H9 (cell line): Measurements from ENCODE around the gene C20orf204. TPM values are rescaled to one million over a fixed set of nuclear protein-coding genes. Genes with fewer than 3 reads are reported as not detected.

ENCODE experiments used
- DNase-seq: peaks from one replicate; pipeline ENCODE4 v3.0.0-alpha.2; 2017
- H2AFZ ChIP-seq: one replicate; pipeline ENCODE4 v1.6.1; 2013; ENCODE audit warnings: mild to moderate bottlenecking, low read length, control low read depth, moderate library complexity
- H2AK5ac ChIP-seq: 2 replicates; pipeline ENCODE4 v1.6.1; 2013; ENCODE audit warnings: low read length, control low read depth, mixed read lengths; ENCODE audit not compliant: insufficient read length
- H2BK120ac ChIP-seq: one replicate; pipeline ENCODE4 v1.6.1; 2013; ENCODE audit warnings: low read depth, mild to moderate bottlenecking, low read length, control low read depth, inconsistent platforms; ENCODE audit not compliant: poor library complexity, severe bottlenecking
- H2BK12ac ChIP-seq: 2 replicates; pipeline ENCODE4 v1.6.1; 2013; ENCODE audit warnings: low read length, control low read depth, mixed read lengths, low read depth; ENCODE audit not compliant: insufficient read length
- H2BK15ac ChIP-seq: 2 replicates; pipeline ENCODE4 v1.6.1; 2013; ENCODE audit warnings: low read depth, low read length, control low read depth
- H2BK20ac ChIP-seq: one replicate; pipeline ENCODE4 v1.6.1; 2013; ENCODE audit warnings: low read depth, mild to moderate bottlenecking, low read length, control low read depth, inconsistent platforms; ENCODE audit not compliant: poor library complexity, severe bottlenecking
- H2BK5ac ChIP-seq: 2 replicates; pipeline ENCODE4 v1.6.1; 2013; ENCODE audit warnings: low read length, control low read depth, mixed read lengths; ENCODE audit not compliant: insufficient read length
- H3K14ac ChIP-seq: 2 replicates; pipeline ENCODE4 v1.6.1; 2013; ENCODE audit warnings: low read length, control low read depth; ENCODE audit not compliant: insufficient read depth
- H3K18ac ChIP-seq: 2 replicates; pipeline ENCODE4 v1.6.1; 2013; ENCODE audit warnings: low read depth, mild to moderate bottlenecking, mixed read lengths, low read length, control low read depth; ENCODE audit not compliant: insufficient read length
- H3K23ac ChIP-seq: 2 replicates; pipeline ENCODE4 v1.6.1; 2013; ENCODE audit warnings: low read length, control low read depth, mixed read lengths, low read depth; ENCODE audit not compliant: insufficient read length
- H3K23me2 ChIP-seq: 2 replicates; pipeline ENCODE4 v1.6.1; 2013; ENCODE audit warnings: low read depth, mild to moderate bottlenecking, mixed read lengths, low read length, control low read depth; ENCODE audit not compliant: insufficient read length, poor library complexity, severe bottlenecking
- H3K27ac ChIP-seq: 2 replicates; pipeline ENCODE4 v1.5.1; 2013; ENCODE audit warnings: low read length, control low read depth, mixed read lengths, low read depth; ENCODE audit not compliant: insufficient read length
- H3K27me3 ChIP-seq: 2 replicates; pipeline ENCODE4 v1.6.1; 2013; ENCODE audit warnings: low read length, control low read depth, inconsistent platforms; ENCODE audit not compliant: insufficient read depth
- H3K4ac ChIP-seq: 2 replicates; pipeline ENCODE4 v1.6.1; 2013; ENCODE audit warnings: low read depth, mild to moderate bottlenecking, control low read depth, inconsistent platforms, low read length, moderate library complexity
- H3K4me1 ChIP-seq: 2 replicates; pipeline ENCODE4 v1.6.1; 2013; ENCODE audit warnings: low read length, control low read depth, inconsistent platforms; ENCODE audit not compliant: insufficient read depth
- H3K4me2 ChIP-seq: 2 replicates; pipeline ENCODE4 v1.6.1; 2013; ENCODE audit warnings: low read length, control low read depth, mixed read lengths; ENCODE audit not compliant: insufficient read length, insufficient read depth
- H3K56ac ChIP-seq: 2 replicates; pipeline ENCODE4 v1.6.1; 2013; ENCODE audit warnings: low read depth, mild to moderate bottlenecking, mixed read lengths, low read length, control low read depth; ENCODE audit not compliant: insufficient read length
- H3K79me1 ChIP-seq: 2 replicates; pipeline ENCODE4 v1.6.1; 2013; ENCODE audit warnings: low read depth, mild to moderate bottlenecking, moderate library complexity, low read length, control low read depth, inconsistent platforms; ENCODE audit not compliant: insufficient read depth, poor library complexity, severe bottlenecking
- H3K79me2 ChIP-seq: 2 replicates; pipeline ENCODE4 v1.6.1; 2013; ENCODE audit warnings: low read length, control low read depth, inconsistent platforms; ENCODE audit not compliant: insufficient read depth
- H3K9ac ChIP-seq: 2 replicates; pipeline ENCODE4 v1.6.1; 2013; ENCODE audit warnings: low read length, control low read depth, mixed read lengths; ENCODE audit not compliant: insufficient read length; ENCODE audit errors: extremely low read depth
- H3K9me3 ChIP-seq: one replicate; pipeline ENCODE4 v1.6.1; 2013; ENCODE audit warnings: low read depth, low read length, inconsistent platforms; ENCODE audit not compliant: control insufficient read depth
- H3T11ph ChIP-seq: one replicate; pipeline ENCODE4 v1.6.1; 2013; ENCODE audit warnings: mild to moderate bottlenecking, low read length, control low read depth, inconsistent platforms
- H4K20me1 ChIP-seq: one replicate; pipeline ENCODE4 v1.6.1; 2013; ENCODE audit not compliant: control insufficient read depth, insufficient read length, insufficient read depth
- H4K5ac ChIP-seq: 2 replicates; pipeline ENCODE4 v1.6.1; 2013; ENCODE audit warnings: low read depth, mild to moderate bottlenecking, mixed read lengths, low read length, control low read depth; ENCODE audit not compliant: insufficient read length
- H4K8ac ChIP-seq: replicated peaks from 2 replicates; pipeline ENCODE4 v1.6.1; 2013; ENCODE audit warnings: low read length, control low read depth, mixed read lengths, low read depth; ENCODE audit not compliant: insufficient read length
- H4K91ac ChIP-seq: 2 replicates; pipeline ENCODE4 v1.6.1; 2013; ENCODE audit warnings: low read depth, mild to moderate bottlenecking, moderate library complexity, mixed read lengths, low read length, control low read depth; ENCODE audit not compliant: insufficient read length
- H3K27ac Mint-ChIP-seq, 3 experiments: 2 replicates in 2 of 3; 3 replicates in 1 of 3; pipeline ENCODE4 v1.8.0; 2020 to 2021; ENCODE audit warnings: mixed read lengths in 3 of 3, mild to moderate bottlenecking in 1 of 3, moderate library complexity in 1 of 3
- H3K27me3 Mint-ChIP-seq: 2 replicates; pipeline ENCODE4 v1.8.0; 2021; ENCODE audit warnings: low read depth, mild to moderate bottlenecking, moderate library complexity, mixed read lengths
- H3K36me3 Mint-ChIP-seq, 3 experiments: 2 replicates in 2 of 3; 3 replicates in 1 of 3; pipeline ENCODE4 v1.8.0; 2020 to 2021; ENCODE audit warnings: low read depth in 3 of 3, mixed read lengths in 3 of 3; ENCODE audit not compliant: insufficient read depth in 1 of 3
- H3K4me1 Mint-ChIP-seq, 2 experiments: 2 replicates each; pipeline ENCODE4 v1.8.0; 2020; ENCODE audit warnings: mixed read lengths in 2 of 2
- H3K4me3 Mint-ChIP-seq, 2 experiments: 2 replicates in 1 of 2; 3 replicates in 1 of 2; pipeline ENCODE4 v1.8.0; 2020 to 2021; ENCODE audit warnings: mild to moderate bottlenecking in 2 of 2, mixed read lengths in 2 of 2, moderate library complexity in 1 of 2
- H3K9me3 Mint-ChIP-seq, 2 experiments: 2 replicates in 1 of 2; 3 replicates in 1 of 2; pipeline ENCODE4 v1.8.0; 2020; ENCODE audit warnings: mild to moderate bottlenecking in 2 of 2, mixed read lengths in 2 of 2, moderate library complexity in 1 of 2
- CTCF ChIP-seq: fragments of 200-600 bp; sonication (generic); conservative IDR thresholded peaks from 3 replicates; pipeline ENCODE4 v1.8.0; 2021; ENCODE audit warnings: antibody characterized with exemption, mild to moderate bottlenecking
- WGBS: extraction: QIAGEN DNeasy Blood & Tissue Kit; methylation state at CpG from one replicate; pipeline ENCODE4 v1.1.7; 2013; ENCODE audit warnings: missing lambda C conversion rate, low lambda C conversion rate, mixed read lengths; ENCODE audit not compliant: insufficient read length; ENCODE audit errors: extremely low coverage; 5-methylcytosine and 5-hydroxymethylcytosine counted together
- total RNA-seq: library from RNA; stranded (reverse); gene quantifications from 2 replicates; pipeline ENCODE4 v1.2.1, GENCODE V29; 2021

The C20orf204 gene
- total RNA-seq, 1 experiment from 2014 or later, result 2.2 TPM

- H3T11ph ChIP-seq, result no peak overlapping the region
These were observed 36.6 kb downstream of the C20orf204 start for GRCh38 chr20:64072498-64073063.

More at GRCh38 chr20:64072498-64073063, 36.6 kb downstream of the C20orf204 start:
- Mint-ChIP-seq H3K4me3 (no peak overlapping the region), H3K4me1 (peaks cover 0 to 7% of the 10 kb centered on the region in 2 experiments; a peak in 2 of 4 replicates), H3K27me3 (peaks cover 1% of the 10 kb centered on the region; the same call in 1 of the 2 replicates), H3K27ac (no peak overlapping the region), H3K36me3 (peaks cover 0 to 3% (median 0%) of the 10 kb centered on the region in 3 experiments; a peak in 3 of 7 replicates), H3K9me3 (no peaks in the 10 kb centered on the region)
- Histone ChIP-seq H2AK5ac (no peak overlapping the region), H3K27ac (no peak overlapping the region), H3K79me2 (no peaks in the 10 kb centered on the region), H2BK12ac (no peak overlapping the region), H3K18ac (no peak overlapping the region), H3K4ac (no peak overlapping the region), H3K79me1 (no peaks in the 10 kb centered on the region), H3K27me3 (no peaks in the 10 kb centered on the region), H3K23ac (no peak overlapping the region), H4K8ac (no peak overlapping the region), H3K9ac (no peak overlapping the region), H2BK15ac (no peak overlapping the region), H2BK120ac (no peak overlapping the region), H3K4me1 (no peaks in the 10 kb centered on the region), H3K4me2 (no peak overlapping the region), H2BK20ac (no peak overlapping the region), H3K14ac (no peak overlapping the region), H2BK5ac (no peak overlapping the region), H4K91ac (no peak overlapping the region), H3K9me3 (no peaks in the 10 kb centered on the region), H3K56ac (no peak overlapping the region), H4K20me1 (no peaks in the 10 kb centered on the region), H3K23me2 (no peaks in the 10 kb centered on the region), H4K5ac (no peak overlapping the region), H2AFZ (no peak overlapping the region)
- no peak for TF ChIP-seq CTCF
- no CpG with 5 or more reads among the region's 14 CpGs for WGBS
- no peak for DNase-seq
